ENCODE data around the gene DST.

The DST gene

DNA sequence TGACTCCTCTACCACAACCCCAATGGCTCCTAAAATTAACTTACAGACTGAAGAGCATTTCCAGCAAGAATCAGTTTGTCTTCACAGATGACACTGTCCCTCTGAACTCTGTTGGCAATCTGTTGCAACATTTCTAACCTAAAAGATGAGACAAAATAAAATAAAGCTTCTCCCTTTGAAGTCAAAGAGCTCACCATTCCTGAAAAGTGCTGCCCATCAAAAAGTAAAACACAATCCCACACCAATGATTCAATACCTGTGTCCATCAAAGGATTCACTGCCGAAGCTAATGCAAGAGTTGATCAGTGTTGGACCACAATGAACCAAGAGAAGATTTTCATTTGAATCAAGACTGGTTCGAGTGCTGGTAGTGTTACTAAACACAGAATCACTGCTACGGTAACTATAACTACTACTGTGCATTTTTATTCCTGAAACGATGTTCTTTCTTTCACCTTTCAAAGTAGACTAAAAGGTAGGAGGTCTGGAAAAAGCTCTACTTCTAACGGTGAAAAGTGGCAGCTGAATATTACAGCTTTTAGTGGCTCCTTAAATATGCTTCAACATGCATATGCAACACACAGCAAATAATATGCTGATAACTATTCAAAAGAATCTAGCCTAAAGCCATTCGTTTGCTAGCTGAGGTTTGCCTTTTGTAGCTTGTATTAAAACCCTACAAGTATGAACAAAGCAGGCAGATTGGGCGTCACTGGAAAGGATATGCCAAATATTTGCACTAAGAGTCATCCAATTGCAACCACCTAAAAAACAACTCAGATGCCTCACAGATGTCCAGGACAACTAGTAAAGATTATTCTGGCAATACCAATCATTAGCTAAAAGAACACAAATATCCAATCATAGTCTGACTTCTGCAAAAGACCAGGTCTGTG, at the start of gene DST:
Gene DST (minus strand): TSS at position 524 of the 896 bp plus-strand sequence.
- DNase-seq (ENCODE audit: low read depth) = no peak

- DNase-seq (ENCODE audit: low read depth) = no peak
Measured at GRCh38 chr6:56691814-56692213, 49.1 kb upstream of the DST start.

GRCh38 chr6:56691286-56691595, 48.6 kb upstream of the DST start:
- DNase-seq (ENCODE audit: low read depth) = no peak

DNA sequence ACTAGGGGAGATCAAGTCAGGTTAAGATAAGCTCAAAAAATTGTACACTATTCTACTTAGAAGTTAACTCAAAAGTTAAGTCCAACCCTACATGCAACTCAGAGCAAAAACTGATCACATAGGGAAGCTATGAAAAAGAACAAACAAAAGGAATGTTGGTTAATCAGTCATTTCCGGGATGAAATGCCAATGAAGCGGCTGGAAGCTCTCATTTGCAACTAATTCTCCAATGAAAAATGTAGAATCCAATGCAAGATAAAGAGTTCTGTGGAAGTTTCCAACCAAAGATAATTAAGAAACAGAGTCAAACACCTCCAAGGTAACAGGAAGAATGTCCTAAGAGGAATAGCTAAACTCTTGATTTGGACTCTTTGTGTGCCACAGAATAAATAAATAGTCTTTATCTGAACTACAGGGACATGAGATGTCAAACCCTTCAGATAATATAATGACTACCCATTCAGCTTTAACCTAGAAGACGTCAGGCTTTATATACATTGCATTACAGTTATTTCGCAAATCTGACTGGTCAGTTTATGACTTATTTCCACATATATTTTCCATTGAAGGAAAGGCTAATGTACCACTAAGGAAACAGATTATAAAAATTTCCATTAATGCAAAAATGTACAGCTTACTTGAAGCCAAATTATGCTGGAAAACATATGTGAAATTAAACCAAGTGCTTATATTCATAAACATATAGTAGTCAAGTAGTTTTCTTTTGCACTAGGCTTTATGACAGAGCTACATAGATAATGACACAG, 48.0 kb upstream of the DST start:
- DNase-seq (ENCODE audit: low read depth) = no peak

- DNase-seq (ENCODE audit: low read depth) = no peak
Measured at GRCh38 chr6:56689663-56690062, 47.0 kb upstream of the DST start.

DNA sequence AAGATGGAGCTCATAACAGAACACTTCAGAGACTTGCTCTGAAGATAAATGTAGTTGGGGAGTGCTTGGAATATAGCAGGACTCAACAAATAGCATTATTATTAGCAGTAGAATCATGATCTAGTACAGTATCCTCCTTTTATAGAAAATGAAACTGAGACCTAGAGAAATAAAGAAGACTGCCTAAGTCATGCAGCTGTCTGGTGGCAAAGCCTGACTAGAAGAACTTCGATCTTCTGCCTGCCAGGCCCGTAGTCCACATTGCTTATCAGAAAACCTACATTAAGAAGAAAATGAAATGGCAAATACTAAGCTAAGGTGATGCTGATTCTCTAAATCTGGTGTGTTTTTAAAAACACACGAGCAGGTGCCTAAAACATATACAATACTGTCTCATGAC, 46.4 kb upstream of the DST start:
- no peak for DNase-seq (ENCODE audit: low read depth)

- DNase-seq (ENCODE audit: low read depth) = no peak
Measured at GRCh38 chr6:56688521-56688920, 45.8 kb upstream of the DST start.

GRCh38 chr6:56687551-56687950, 44.9 kb upstream of the DST start:
- no peak for DNase-seq (ENCODE audit: low read depth)

DNA sequence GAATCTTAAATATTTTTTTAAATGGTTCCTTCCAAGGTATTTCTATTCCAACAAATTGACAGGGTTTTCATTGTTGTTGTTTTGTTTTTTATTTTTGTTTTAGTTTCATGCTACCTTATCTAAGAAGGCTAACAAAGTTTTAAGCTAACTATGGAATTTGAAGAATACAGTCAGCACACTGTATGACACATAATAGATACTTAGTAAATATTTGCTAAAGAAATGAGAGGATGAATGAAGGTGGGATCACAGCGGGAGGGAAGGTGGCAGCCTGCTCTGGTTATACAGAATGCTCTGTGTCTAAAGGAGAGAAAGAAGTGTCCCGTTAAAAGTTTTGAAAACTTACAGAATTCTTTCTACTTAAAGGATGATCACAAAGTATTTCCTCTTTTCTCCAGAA, 43.7 kb upstream of the DST start:
- DNase-seq (ENCODE audit: low read depth) = no peak

DNA sequence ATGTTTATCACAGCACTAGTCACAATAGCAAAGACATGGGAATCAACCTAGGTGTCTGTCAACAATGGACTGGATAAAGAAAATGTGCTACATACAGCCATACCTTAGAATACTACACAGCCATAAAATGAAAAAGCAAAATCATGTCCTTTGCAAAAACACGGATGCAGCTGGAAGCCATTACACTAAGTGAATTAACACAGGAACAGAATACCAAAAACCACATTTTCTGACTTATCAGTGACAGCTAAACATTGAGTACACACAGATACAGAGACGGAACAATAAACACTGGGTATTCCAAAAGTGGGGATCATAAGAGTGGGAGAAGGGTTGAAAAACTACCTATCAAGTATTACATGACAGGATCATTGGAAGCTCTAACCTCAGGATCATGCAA, 43.3 kb upstream of the DST start:
- no peak for DNase-seq (ENCODE audit: low read depth)

- no peak for DNase-seq (ENCODE audit: low read depth)
Measured at GRCh38 chr6:56685102-56685733, 42.5 kb upstream of the DST start.

GRCh38 chr6:56684342-56685101, 41.8 kb upstream of the DST start:
- no peak for DNase-seq (ENCODE audit: low read depth)

DNA sequence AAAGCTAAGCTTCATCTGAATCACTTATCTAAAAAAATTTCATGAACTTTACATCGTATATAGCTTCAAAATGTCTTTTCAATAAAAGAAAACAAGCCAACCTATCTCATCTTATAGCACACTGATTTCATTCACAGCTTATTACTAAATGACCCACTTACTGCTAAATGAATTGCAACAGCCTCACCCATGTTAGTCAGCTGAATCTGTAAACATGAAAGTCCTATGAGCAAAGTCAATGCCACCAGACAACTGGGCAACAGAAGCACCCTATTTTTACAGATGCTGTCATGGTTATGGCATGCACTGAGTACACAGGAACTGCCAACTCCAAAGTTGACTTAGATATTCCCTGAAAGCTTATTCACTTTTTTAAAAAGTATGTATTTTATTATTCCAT, 41.2 kb upstream of the DST start:
- no peak for DNase-seq (ENCODE audit: low read depth)

- DNase-seq (ENCODE audit: low read depth) = no peak
Measured at GRCh38 chr6:56682635-56683034, 39.9 kb upstream of the DST start.

DNA sequence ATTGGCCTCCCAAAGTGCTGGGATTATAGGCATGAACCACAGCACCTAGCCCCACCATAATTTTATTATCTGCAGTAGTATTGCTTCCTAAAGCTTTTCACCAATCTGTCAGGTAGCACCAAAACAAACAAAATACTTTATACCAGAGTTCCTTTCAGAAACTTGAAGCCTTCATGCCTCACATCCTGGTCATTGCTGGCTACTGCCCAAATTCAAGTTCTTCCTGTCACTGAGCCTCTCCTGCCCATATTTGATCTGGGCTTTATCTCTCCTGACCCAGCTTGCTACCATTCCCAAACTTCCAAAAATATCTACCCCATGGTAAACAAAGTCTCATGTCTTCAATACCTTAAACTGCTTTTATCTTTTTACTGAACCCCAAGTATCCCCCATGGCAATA, 34.9 kb upstream of the DST start:
- DNase-seq (ENCODE audit: low read depth) = no peak

GRCh38 chr6:56671651-56672461, 29.2 kb upstream of the DST start:
- no peak for DNase-seq (ENCODE audit: low read depth)

DNA sequence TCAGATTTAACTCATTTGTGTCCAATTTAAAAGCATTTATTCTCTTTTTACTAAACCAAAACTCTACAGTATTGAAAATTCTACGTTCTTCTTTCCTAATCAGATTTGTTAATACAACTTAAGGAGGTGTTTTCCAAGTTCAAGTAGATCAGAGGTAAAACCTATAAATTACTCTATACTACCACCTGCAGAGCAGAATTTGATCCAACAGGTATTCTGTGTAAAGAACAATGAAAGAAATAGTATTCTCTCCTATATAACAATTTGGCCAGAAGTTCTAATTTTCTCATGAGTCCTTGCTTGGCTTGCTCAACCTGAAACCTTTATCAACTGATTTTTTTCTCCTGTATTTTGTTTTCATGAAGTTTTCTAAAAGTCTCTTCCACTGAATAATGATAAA, 28.5 kb upstream of the DST start:
- DNase-seq (ENCODE audit: low read depth) = no peak

- DNase-seq (ENCODE audit: low read depth) = no peak
Measured at GRCh38 chr6:56669041-56669440, 26.4 kb upstream of the DST start.

DNA sequence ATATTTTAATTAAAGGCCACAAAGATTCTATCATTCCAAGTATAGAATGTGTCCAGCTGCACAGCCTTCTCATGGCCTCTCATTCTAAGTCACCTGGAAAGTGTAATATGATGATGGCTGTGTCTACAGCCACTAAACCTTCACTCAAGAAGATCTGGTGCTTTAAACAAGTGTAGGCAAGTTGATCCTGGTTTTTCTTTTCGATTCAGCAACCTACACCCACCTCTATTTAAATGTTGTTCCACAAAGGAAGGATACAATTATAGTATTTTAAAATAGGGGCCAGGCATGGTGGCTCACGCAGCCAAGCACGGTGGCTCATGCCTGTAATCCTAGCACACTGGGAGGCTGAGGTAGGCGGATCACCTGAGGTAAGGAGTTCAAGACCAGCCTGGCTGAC, 25.5 kb upstream of the DST start:
- DNase-seq (ENCODE audit: low read depth) = no peak

- DNase-seq (ENCODE audit: low read depth) = no peak
Measured at GRCh38 chr6:56667336-56667735, 24.6 kb upstream of the DST start.

- DNase-seq (ENCODE audit: low read depth) = no peak
Measured at GRCh38 chr6:56664029-56664428, 21.3 kb upstream of the DST start.

- no peak for DNase-seq (ENCODE audit: low read depth)
Measured at GRCh38 chr6:56663344-56663743, 20.7 kb upstream of the DST start.

Data from stimulated activated CD8-positive, alpha-beta memory T cell treated with anti-CD3 and anti-CD28 coated beads, Interleukin-15, amount 100 ng/mL, for 1 hour (primary cell).